HG03521 (cell line): ENCODE results near the gene VIPR2.
"Not testable (repeated sequence)": the region's sequence is repeated elsewhere in the genome, so short reads cannot be mapped to it uniquely, and the experiment has no call there.

ENCODE experiments used
- ATAC-seq: cut with Tn5 transposase; IDR thresholded peaks from one replicate; pipeline ENCODE4 v1.9.1; 2021; ENCODE audit warnings: mild to moderate bottlenecking, moderate library complexity; ENCODE audit not compliant: unreplicated experiment

Gene VIPR2

DNA sequence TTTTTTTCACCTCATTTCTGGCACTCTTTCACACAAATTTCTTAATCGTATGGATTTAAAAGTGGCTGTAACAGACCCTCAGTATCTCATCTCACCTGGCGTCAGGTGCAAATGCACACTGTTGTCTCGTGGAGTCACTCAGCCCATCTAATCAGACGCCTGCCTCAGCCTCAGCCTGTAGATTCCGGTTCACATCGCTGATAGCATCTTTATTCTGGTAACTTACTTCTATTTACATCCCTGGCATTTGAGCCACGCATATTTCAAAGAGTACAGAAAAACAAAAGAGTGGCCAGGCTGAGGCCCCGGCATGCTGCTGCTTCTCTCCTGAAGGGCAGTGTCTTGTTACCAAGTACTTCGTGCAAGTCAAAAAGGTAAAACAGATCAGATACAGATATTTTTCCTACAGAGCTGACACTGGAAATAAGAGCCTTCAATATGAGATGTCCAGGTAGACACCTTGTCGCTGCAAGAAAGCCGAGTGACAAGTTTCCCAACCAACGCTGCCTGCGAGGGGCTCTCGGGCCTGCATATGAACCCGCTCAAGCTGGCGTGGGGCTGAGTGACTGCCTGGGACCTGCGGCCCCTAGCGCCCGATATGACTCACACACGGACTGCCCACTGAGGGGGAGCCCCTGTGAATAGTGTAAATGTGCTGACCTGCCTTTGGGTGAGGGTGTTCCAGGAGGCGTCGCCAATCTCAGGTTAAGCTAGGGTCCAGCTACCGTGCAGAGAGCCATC, 4.3 kb downstream of the VIPR2 start:
- ATAC-seq, result no peak

DNA sequence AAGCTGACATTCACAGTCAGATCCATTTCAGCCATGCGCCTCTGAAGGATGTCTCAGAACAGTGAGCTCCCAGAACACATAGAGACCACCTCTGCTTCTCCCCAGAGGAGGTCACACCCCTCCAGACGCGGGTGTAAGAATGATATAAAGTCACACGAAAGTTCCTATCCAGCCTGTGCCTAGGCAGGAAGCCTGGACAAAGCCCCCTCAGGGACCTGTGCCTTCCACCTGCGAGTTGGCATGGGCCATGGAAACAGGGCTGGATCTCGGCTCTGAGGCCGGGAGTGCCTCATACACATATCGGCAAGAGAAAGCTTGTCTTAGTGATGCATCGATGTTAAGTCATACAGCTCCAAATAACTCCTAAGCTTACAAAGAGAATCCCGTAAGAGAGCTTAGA, 5.0 kb downstream of the VIPR2 start:
- no peak for ATAC-seq

DNA sequence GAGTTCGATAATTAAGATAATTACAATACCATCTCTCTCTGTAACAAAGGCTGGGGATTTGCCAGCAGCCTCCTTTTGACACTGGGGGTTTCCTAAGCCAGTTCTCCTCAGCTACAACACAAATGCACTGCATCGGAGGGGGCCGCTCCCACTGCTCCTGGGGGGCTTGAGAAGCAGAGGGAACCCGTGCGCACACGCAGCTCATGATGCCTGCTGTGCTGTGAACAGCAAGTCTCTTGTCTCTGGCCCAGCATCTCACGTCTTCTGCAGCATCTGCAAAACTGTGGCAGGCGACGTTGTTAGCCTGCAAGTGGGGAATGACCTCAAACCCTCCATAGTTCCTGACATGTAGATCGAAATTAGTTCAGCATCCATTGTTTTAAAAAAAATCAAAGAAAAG, 5.5 kb downstream of the VIPR2 start:
- no peak for ATAC-seq

- ATAC-seq, result no peak
Observed at GRCh38 chr7:159138508-159138907, 6.2 kb downstream of the VIPR2 start.

DNA sequence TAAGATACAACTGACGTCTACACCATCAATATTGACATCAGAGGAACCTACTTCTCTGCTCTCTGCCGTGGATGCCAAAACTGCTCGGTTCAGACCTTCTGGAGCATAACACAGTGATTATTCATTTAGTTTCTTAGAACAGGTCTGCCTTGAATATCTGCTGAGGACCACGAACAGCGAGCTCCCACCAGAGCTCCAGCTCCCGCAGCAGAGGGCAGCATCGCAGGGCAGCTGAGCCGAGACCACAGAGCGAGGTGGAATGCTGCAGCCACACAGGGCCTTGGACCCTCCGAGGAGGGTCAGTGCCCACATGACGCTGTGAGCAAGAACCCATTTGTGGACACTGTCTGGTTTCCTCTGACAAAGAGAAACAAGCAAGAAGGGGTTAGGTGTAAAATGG, 6.8 kb downstream of the VIPR2 start:
- no peak for ATAC-seq

- ATAC-seq, result no peak
Observed at GRCh38 chr7:159136846-159137245, 7.8 kb downstream of the VIPR2 start.

DNA sequence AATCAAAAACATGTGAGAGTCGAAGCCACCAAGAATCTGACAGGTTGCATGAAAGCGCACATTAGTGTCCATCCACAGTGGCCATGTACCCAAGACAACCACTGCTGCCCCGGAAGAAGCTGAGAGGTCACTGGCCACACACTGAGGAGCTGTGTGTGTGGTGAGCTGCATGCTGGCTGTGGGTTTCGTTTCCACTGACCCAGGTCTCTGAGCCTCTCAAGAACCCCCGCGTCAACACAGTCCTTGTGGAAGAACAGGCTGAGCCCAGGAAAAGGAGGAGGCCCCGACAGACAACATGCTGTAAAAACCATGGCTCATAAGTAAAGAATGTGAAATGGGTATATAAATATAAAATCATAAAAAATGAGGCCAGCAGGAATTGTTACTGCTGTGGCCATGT, 8.2 kb downstream of the VIPR2 start:
- no peak for ATAC-seq

DNA sequence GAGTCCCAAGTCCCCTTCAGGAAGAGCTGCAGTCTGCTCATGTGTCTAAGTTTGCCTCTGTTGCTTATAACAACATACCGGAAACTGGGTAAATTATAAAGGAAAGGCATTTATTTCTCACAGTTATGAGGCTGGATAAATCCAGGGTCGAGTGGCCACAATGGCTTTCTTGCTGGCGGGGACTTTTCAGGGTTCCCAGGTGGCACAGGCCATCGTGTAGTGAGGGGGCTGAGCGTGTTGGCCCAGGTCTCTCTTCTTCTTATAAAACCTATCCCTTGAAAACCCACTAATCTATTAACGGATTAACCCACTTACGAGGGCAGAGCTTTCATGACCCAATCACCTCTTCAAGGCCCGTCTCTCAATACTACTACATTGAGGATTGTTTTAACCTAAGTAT, 8.7 kb downstream of the VIPR2 start:
- ATAC-seq, result no peak

GRCh38 chr7:159132670-159133443, 11.8 kb downstream of the VIPR2 start:
- ATAC-seq, result not testable (repeated sequence)

DNA sequence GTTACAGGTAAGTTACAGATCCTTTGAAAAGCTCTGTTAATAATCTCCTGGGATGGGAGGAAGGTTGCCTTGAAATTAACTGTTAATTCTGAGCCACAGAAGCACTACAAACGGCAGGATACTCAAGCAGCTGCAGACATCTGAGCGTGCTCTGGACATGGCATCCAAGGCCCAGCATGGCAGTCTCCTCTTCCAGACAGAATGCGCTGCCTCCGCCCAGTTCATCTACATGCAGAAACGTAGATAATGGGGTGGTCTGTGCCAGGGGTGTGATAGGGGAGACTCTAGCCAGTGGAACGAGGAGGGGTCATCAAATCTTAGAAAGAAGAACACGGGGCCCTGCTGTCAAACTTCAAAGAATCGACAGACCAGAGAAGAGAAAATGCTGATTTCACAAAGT, 13.8 kb downstream of the VIPR2 start:
- no peak for ATAC-seq

GRCh38 chr7:159130199-159130775, 14.4 kb downstream of the VIPR2 start:
- ATAC-seq, result no peak

- ATAC-seq, result no peak
Observed at GRCh38 chr7:159128767-159129166, 15.9 kb downstream of the VIPR2 start.

- no peak for ATAC-seq
Observed at GRCh38 chr7:159127691-159128642, 16.7 kb downstream of the VIPR2 start.

DNA sequence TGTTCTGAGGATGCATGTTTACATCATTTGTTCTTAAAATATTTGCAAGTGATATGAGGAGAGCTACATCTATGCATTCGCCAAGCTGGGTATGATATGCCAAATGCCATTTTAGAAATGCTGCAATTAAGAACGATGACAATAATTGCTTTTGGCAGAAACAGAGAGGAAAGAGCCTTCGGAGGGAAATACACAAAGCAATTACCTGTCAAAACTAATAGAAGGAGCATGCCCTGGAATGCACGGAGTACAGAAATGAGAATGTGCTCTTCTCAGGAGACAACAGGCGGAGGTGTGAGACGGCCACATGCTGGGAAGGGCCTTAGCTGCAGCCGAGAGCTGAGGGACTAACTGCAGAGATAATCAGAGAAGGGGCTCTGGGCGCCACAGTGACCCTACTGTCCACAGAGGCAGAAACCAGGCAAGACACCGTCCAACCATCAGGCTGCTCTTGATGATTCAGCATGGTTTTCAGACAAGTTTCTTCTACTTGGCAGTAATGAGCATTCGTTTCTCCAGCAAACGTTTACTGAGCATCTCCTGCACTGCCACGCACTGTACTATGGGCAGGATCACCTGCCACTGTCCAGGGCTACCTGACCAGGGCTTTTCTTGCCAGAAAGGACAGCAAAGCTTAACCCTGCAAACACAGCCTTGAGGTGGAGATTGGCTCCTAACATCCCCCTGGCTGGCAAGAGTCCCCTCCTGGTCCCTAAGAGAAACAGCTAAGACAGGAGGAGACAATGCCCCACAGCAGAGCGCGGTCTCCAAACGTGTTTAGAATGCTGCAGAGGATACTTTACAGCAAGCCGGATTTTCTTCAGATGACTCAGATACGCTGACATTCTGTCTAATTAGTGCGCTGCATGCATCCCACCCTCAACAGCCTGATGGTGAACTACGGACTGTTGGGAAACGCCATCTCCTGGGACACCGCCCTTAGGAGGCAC, 18.1 kb downstream of the VIPR2 start:
- ATAC-seq, result no peak

GRCh38 chr7:159125955-159126270, 18.8 kb downstream of the VIPR2 start:
- ATAC-seq, result no peak

GRCh38 chr7:159125104-159125954, 19.3 kb downstream of the VIPR2 start:
- ATAC-seq, result no peak

DNA sequence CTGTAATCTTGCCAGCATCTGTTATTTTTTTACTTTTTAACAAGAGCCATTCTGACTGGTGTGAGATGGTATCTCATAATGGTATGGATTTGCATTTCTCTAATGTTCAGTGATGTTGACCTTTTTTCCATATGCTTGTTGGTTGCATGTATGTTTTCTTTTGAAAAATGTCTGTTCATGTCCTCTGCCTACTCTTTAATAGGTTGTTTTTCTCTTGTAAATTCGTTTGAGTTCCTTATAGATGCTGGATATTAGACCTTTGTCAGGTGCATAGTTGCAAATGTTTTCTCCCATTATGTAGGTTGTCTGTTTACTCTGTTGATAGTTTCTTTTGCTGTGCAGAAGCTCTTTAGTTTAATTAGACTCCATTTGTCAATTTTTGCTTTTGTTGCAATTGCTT, 20.9 kb downstream of the VIPR2 start:
- ATAC-seq, result not testable (repeated sequence)

DNA sequence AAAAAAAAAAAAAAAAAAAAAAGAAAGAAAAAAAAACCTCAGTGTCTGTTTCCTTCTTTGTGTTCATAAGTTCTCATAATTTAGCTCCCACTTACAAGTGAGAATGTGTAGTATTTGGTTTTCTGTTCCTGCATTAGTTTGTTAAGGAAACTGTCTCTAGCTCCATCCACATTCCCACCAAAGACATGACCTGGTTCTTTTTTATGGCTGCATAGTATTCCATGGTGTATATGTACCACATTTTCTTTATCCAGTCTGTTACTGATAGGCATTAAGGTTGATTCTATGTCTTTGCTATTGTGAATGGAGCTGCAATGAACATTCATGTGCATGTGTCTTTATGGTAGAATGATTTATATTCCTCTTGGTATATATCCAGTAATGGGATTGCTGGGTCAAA, 21.4 kb downstream of the VIPR2 start:
- not testable (repeated sequence) for ATAC-seq

GRCh38 chr7:159122276-159122675, 22.4 kb downstream of the VIPR2 start:
- no peak for ATAC-seq
